Nephron (organoid): ENCODE results near the gene NUDT22.

Source experiments
- H3K27ac Mint-ChIP-seq, 3 experiments: 2 replicates each; pipeline ENCODE4 v1.8.0; 2020; ENCODE audit warnings: mixed read lengths in 3 of 3, mild to moderate bottlenecking in 2 of 3, moderate library complexity in 1 of 3
- H3K27me3 Mint-ChIP-seq: 2 replicates; pipeline ENCODE4 v1.8.0; 2021; ENCODE audit warnings: low read depth, mild to moderate bottlenecking, moderate library complexity, mixed read lengths
- H3K36me3 Mint-ChIP-seq: 2 replicates; pipeline ENCODE4 v1.8.0; 2020; ENCODE audit warnings: low read depth, mixed read lengths
- H3K4me1 Mint-ChIP-seq: 2 replicates; pipeline ENCODE4 v1.8.0; 2020; ENCODE audit warnings: mixed read lengths
- H3K4me3 Mint-ChIP-seq, 3 experiments: 2 replicates each; pipeline ENCODE4 v1.8.0; 2020; ENCODE audit warnings: mild to moderate bottlenecking in 3 of 3, mixed read lengths in 3 of 3, moderate library complexity in 2 of 3
- H3K9me3 Mint-ChIP-seq: 2 replicates; pipeline ENCODE4 v1.8.0; 2020; ENCODE audit warnings: mixed read lengths
- CTCF ChIP-seq, 3 experiments: fragments of 200-600 bp; sonication (generic); IDR thresholded peaks; one replicate each; pipeline ENCODE4 v1.5.0; 2021; ENCODE audit warnings: antibody characterized with exemption in 3 of 3; ENCODE audit not compliant: unreplicated experiment in 3 of 3

The NUDT22 gene

GRCh38 chr11:64192434-64192833, 33.6 kb upstream of the NUDT22 start:
- no peak overlapping the region for H3K27ac Mint-ChIP-seq
- H3K36me3 Mint-ChIP-seq, result peaks cover 57% of the 10 kb centered on the region
- H3K4me3 Mint-ChIP-seq, result no peak overlapping the region
- no peaks in the 10 kb centered on the region for H3K27me3 Mint-ChIP-seq
- peaks cover 5% of the 10 kb centered on the region for H3K4me1 Mint-ChIP-seq
- H3K9me3 Mint-ChIP-seq, result no peaks in the 10 kb centered on the region
- TF ChIP-seq CTCF (IDR thresholded peaks at IDR 0.05; ENCODE audit: unreplicated experiment in 3 of 3), result no peak

GRCh38 chr11:64196626-64197025, 29.4 kb upstream of the NUDT22 start:
- Mint-ChIP-seq H3K27me3 (no peaks in the 10 kb centered on the region), H3K36me3 (peaks cover 68% of the 10 kb centered on the region), H3K4me3 (no peak overlapping the region), H3K4me1 (no peaks in the 10 kb centered on the region), H3K27ac (no peak overlapping the region), H3K9me3 (no peaks in the 10 kb centered on the region)
- TF ChIP-seq CTCF (IDR thresholded peaks at IDR 0.05; ENCODE audit: unreplicated experiment in 3 of 3), result no peak

- Mint-ChIP-seq H3K9me3 (no peaks in the 10 kb centered on the region), H3K4me1 (peaks cover 4% of the 10 kb centered on the region), H3K36me3 (peaks cover 70% of the 10 kb centered on the region)
Observed at GRCh38 chr11:64198511-64198910, 27.6 kb upstream of the NUDT22 start.

GRCh38 chr11:64201543-64201942, 24.5 kb upstream of the NUDT22 start:
- H3K27me3 Mint-ChIP-seq, result no peaks in the 10 kb centered on the region
- H3K4me3 Mint-ChIP-seq, result no peak overlapping the region
- no peaks in the 10 kb centered on the region for H3K9me3 Mint-ChIP-seq
- no peak for TF ChIP-seq CTCF (IDR thresholded peaks at IDR 0.05; ENCODE audit: unreplicated experiment in 3 of 3)
- no peak overlapping the region for H3K27ac Mint-ChIP-seq
- H3K36me3 Mint-ChIP-seq, result peaks cover 57% of the 10 kb centered on the region
- peaks cover 19% of the 10 kb centered on the region for H3K4me1 Mint-ChIP-seq

More at GRCh38 chr11:64198511-64198910, 27.6 kb upstream of the NUDT22 start:
- H3K27me3 Mint-ChIP-seq, result no peaks in the 10 kb centered on the region
- H3K4me3 Mint-ChIP-seq, result no peak overlapping the region
- no peak overlapping the region for H3K27ac Mint-ChIP-seq
- TF ChIP-seq CTCF (IDR thresholded peaks at IDR 0.05; ENCODE audit: unreplicated experiment in 3 of 3), result no peak

GRCh38 chr11:64202992-64203391, 23.1 kb upstream of the NUDT22 start:
- no peak overlapping the region for H3K27ac Mint-ChIP-seq
- no peak for TF ChIP-seq CTCF (IDR thresholded peaks at IDR 0.05; ENCODE audit: unreplicated experiment in 3 of 3)
- no peaks in the 10 kb centered on the region for H3K27me3 Mint-ChIP-seq
- H3K9me3 Mint-ChIP-seq, result no peaks in the 10 kb centered on the region
- no peak overlapping the region for H3K4me3 Mint-ChIP-seq
- H3K36me3 Mint-ChIP-seq, result peaks cover 45% of the 10 kb centered on the region
- peaks cover 24% of the 10 kb centered on the region for H3K4me1 Mint-ChIP-seq

- Mint-ChIP-seq H3K27me3 (no peaks in the 10 kb centered on the region), H3K4me1 (peaks cover 24% of the 10 kb centered on the region), H3K27ac (peak overlapping the region; percentile 83 to 87 (median 84)), H3K4me3 (no peak overlapping the region), H3K36me3 (peaks cover 45% of the 10 kb centered on the region), H3K9me3 (no peaks in the 10 kb centered on the region)
- no peak for TF ChIP-seq CTCF (IDR thresholded peaks at IDR 0.05; ENCODE audit: unreplicated experiment in 3 of 3)
Observed at GRCh38 chr11:64203421-64204079, 22.5 kb upstream of the NUDT22 start.
